ENCODE results near the gene PAX8. TPM values are rescaled to one million over a fixed set of nuclear protein-coding genes. Genes with fewer than 3 reads are reported as not detected.
A peak's percentile ranks its signal among the peaks of the same experiment; 100 is the strongest.

The PAX8 gene
- total RNA-seq, 4 donors from 2014 or later, result 0.91 to 5.2 (median 4.3) TPM

DNA sequence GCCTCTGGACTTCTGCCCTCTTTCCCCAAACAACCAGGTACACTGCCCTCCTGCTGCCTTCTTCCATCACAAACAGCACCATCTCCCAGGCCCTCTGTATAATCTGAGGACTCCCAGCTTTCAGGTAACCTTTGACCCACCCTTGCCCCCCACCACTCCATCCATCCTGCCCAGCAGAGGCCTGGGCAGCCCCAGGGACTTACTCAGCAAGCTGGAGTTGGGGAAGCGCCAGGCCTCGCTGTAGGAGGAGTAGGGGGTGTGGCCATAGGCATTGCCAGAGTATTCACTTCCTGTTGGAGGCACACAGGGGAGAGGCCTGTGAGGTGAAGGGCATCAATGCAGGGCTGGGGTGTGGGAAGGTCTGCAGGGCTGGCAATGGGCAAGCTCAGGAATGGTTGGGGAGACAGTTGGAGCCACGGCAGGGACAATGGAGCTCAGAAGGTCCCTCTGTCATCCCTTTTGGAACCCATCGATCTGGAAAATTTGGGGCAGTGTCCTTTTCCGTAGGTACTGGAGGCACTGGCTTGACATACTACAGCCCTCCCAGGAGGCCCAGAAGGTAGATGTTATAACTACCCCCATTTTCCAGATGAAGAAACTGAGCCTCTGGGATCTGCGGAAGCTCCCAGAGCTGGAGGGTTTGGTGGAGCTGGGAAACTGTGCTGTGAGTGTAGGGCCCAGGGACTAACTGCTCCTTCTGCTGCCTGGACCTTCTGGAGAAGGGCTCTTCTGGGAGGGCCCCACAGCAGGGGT, 58.7 kb downstream of the PAX8 start:
- intact Hi-C loops (cut with DNase I; ENCODE audit: low total_unique reads), result no loop called here
- TF ChIP-seq POLR2A (IDR thresholded peaks at IDR 0.05) (no peak), CTCF (IDR thresholded peaks at IDR 0.05) (no peak)
- whole genome bisulfite sequencing, 2 donors, result 60 to 63% methylated on average over 6 of the region's 6 CpGs
- peak; percentile 68 to 93 for DNase-seq (ENCODE audit: low spot score in 2 of 2)
- no peak overlapping the region for H3K4me3 ChIP-seq (ENCODE audit: low read depth, poor library complexity, severe bottlenecking)

- DNase-seq (ENCODE audit: low spot score in 2 of 2), result no peak
- TF ChIP-seq POLR2A (IDR thresholded peaks at IDR 0.05) (no peak), CTCF (IDR thresholded peaks at IDR 0.05) (no peak)
- 82 to 83% methylated on average over 5 of the region's 5 CpGs for WGBS, 2 donors
- intact Hi-C loops (cut with DNase I; ENCODE audit: low total_unique reads), result no loop called here
- H3K4me3 ChIP-seq (ENCODE audit: low read depth, poor library complexity, severe bottlenecking), result no peak overlapping the region
Measured at GRCh38 chr2:113219525-113219888, 59.2 kb downstream of the PAX8 start.

DNA sequence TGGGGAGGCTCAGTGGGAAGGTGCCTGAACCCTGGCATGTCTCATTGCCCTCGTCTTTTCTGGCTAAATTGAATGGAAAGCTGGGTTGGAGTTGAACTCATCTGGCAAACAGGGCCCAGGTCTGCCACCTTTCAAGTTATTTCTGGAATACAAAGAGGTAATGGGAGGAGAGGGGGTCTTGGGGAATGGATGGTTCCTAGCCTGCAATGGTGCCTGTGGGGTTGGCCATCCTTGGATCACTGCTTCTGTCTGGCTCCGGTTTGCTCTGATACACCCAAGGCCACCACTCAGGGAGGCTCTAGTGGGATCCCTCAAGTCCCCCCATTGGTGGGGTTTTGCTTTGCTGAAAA, 59.7 kb downstream of the PAX8 start:
- TF ChIP-seq POLR2A (IDR thresholded peaks at IDR 0.05) (no peak), CTCF (IDR thresholded peaks at IDR 0.05) (no peak)
- no peak overlapping the region for H3K4me3 ChIP-seq (ENCODE audit: low read depth, poor library complexity, severe bottlenecking)
- intact Hi-C loops (cut with DNase I; ENCODE audit: low total_unique reads), result no loop called here
- DNase-seq (ENCODE audit: low spot score in 2 of 2), result no peak
- WGBS, 2 donors, result 92 to 93% methylated on average over 2 of the region's 2 CpGs

GRCh38 chr2:113218283-113219091, 60.2 kb downstream of the PAX8 start:
- no peak for DNase-seq (ENCODE audit: low spot score in 2 of 2)
- TF ChIP-seq POLR2A (IDR thresholded peaks at IDR 0.05), result no peak
- intact Hi-C loops (cut with DNase I; ENCODE audit: low total_unique reads), result no loop called here
- WGBS, 2 donors, result 65 to 75% methylated on average over 8 of the region's 8 CpGs
- no peak overlapping the region for H3K4me3 ChIP-seq (ENCODE audit: low read depth, poor library complexity, severe bottlenecking)

- H3K4me3 ChIP-seq (ENCODE audit: low read depth, poor library complexity, severe bottlenecking), result no peak overlapping the region
- 48 to 73% methylated on average over 15 of the region's 15 CpGs for WGBS, 2 donors
- DNase-seq (ENCODE audit: low spot score in 2 of 2), result peak in 1 of 2 donors; percentile 87
- TF ChIP-seq POLR2A (IDR thresholded peaks at IDR 0.05), result no peak
- intact Hi-C loops (cut with DNase I; ENCODE audit: low total_unique reads), result no loop called here
Measured at GRCh38 chr2:113217455-113218282, 61.1 kb downstream of the PAX8 start.

GRCh38 chr2:113216891-113217454, 61.7 kb downstream of the PAX8 start:
- intact Hi-C loops (cut with DNase I; ENCODE audit: low total_unique reads), result no loop called here
- no peak overlapping the region for H3K4me3 ChIP-seq (ENCODE audit: low read depth, poor library complexity, severe bottlenecking)
- DNase-seq (ENCODE audit: low spot score in 2 of 2), result no peak
- WGBS, 2 donors, result 56 to 65% methylated on average over 6 of the region's 6 CpGs
- no peak for TF ChIP-seq CTCF (IDR thresholded peaks at IDR 0.05)
- TF ChIP-seq POLR2A (IDR thresholded peaks at IDR 0.05), result no peak

All from lower leg skin (tissue), 4 donors.